K562 (cell line): ENCODE results near the gene PAIP2. TPM values are rescaled to one million over a fixed set of nuclear protein-coding genes. Genes with fewer than 3 reads are reported as not detected.
A peak's percentile ranks its signal among the peaks of the same experiment; 100 is the strongest.

Source experiments
- CBX1 ChIP-seq: sonication (generic); IDR thresholded peaks from 2 replicates; pipeline ENCODE4 v1.6.1; 2016; ENCODE audit warnings: antibody characterized with exemption, low read depth, mild to moderate bottlenecking
- HCFC1 ChIP-seq: IDR thresholded peaks from 2 replicates; pipeline ENCODE4 v1.6.1; 2012; ENCODE audit warnings: low read depth, low read length, improper control_type of control experiment
- KLF6 ChIP-seq: fragments of 250-450 bp; sonication (Bioruptor Pico); IDR thresholded peaks from 2 replicates; pipeline ENCODE4 v1.4.0; 2020; ENCODE audit warnings: mild to moderate bottlenecking, moderate library complexity, borderline replicate concordance
- RB1 ChIP-seq: fragments of 450-650 bp; IDR thresholded peaks from 2 replicates; pipeline ENCODE4 v1.6.1; 2017; ENCODE audit warnings: low read depth, mild to moderate bottlenecking
- THAP7 ChIP-seq: fragments of 250-450 bp; sonication (Bioruptor Pico); IDR thresholded peaks from 2 replicates; pipeline ENCODE4 v1.5.0; 2021
- TSHZ1 ChIP-seq: fragments of 250-450 bp; sonication (Bioruptor Pico); IDR thresholded peaks from 2 replicates; pipeline ENCODE4 v1.4.0; 2020; ENCODE audit warnings: mild to moderate bottlenecking, moderate library complexity
- ZBTB34 ChIP-seq: fragments of 250-450 bp; sonication (Bioruptor Pico); IDR thresholded peaks from 2 replicates; pipeline ENCODE4 v1.8.0; 2021; ENCODE audit warnings: mild to moderate bottlenecking, moderate library complexity
- ZNF318 ChIP-seq, 2 experiments: fragments of 450-650 bp; IDR thresholded peaks; 2 replicates each; pipeline ENCODE4 v1.6.1; 2016; ENCODE audit warnings: mild to moderate bottlenecking in 2 of 2, borderline replicate concordance in 1 of 2, low read depth in 1 of 2, moderate library complexity in 1 of 2
- polyA plus RNA-seq, 8 experiments: library from polyadenylated mRNA; depleted of rRNA in 4 of 8; stranded (reverse) in 5 of 8; unstranded in 3 of 8; fragments of >200 nt; fragmentation: Nextera tagmentation in 2 of 8; fragmentation: Illumina TruSeq in 1 of 8; extraction: Ambion mirVana in 2 of 8; extraction: Trizol in 1 of 8; gene quantifications; 2 replicates each; pipeline versions ENCODE4 v1.2.1 to v1.2.3, GENCODE V29; 2011 to 2014; ENCODE audit warnings: inconsistent platforms in 1 of 8, missing spikeins in 1 of 8
- total RNA-seq, 7 experiments: library from RNA; depleted of rRNA in 6 of 7; stranded (reverse); fragments of >200 nt in 6 of 7; fragmentation: Illumina TruSeq in 2 of 7; extraction: Trizol in 2 of 7; gene quantifications; 2 replicates each; pipeline versions ENCODE4 v1.2.1 to v1.2.3, GENCODE V29; 2011 to 2021; ENCODE audit warnings: low replicate concordance in 1 of 7

PAIP2 gene
- total and polyA plus RNA-seq, 9 of the 15 experiments (the other 6 are each of a cell fraction or from before 2014, with no cell fraction given) = 78.3 to 187 (median 128) TPM

GRCh38 chr5:139403787-139404483, 62.3 kb downstream of the PAIP2 start, which contains the start of gene SPATA24 (continued):
- TF ChIP-seq ZNF318 (IDR thresholded peaks at IDR 0.05; ENCODE audit: borderline replicate concordance in 1 of 2, low read depth in 1 of 2) (no peak), HCFC1 (peak; percentile 63; the same call in 1 of the 2 replicates), TSHZ1 (CRISPR knock-in tag) (no peak), THAP7 (no peak), RB1 (no peak), ZBTB34 (CRISPR knock-in tag) (no peak), KLF6 (CRISPR knock-in tag) (peak; percentile 46; the same call in 1 of the 2 replicates), CBX1 (no peak)
